Parathyroid adenoma (tissue), 2 donors: ENCODE measurements around the gene TRPC4.

Experiments
- H2AFZ ChIP-seq: fragments of 300-600 bp; sonication (generic); one replicate; pipeline ENCODE4 v1.7.0; 2017; ENCODE audit warnings: antibody characterized with exemption, mild to moderate bottlenecking
- H3K27ac ChIP-seq: fragments of 300-600 bp; sonication (generic); one replicate; pipeline ENCODE4 v1.7.0; 2017
- H3K27me3 ChIP-seq: fragments of 300-600 bp; sonication (generic); one replicate; pipeline ENCODE4 v1.7.0; 2017; ENCODE audit warnings: low read length; ENCODE audit not compliant: control insufficient read depth, insufficient read depth
- H3K36me3 ChIP-seq: fragments of 300-600 bp; sonication (generic); one replicate; pipeline ENCODE4 v1.7.0; 2017; ENCODE audit warnings: low read length; ENCODE audit not compliant: control insufficient read depth, insufficient read depth
- H3K4me1 ChIP-seq: fragments of 300-600 bp; sonication (generic); one replicate; pipeline ENCODE4 v1.7.0; 2017; ENCODE audit warnings: control low read depth
- H3K4me2 ChIP-seq: fragments of 300-600 bp; sonication (generic); one replicate; pipeline ENCODE4 v1.7.0; 2017; ENCODE audit warnings: low read length
- H3K4me3 ChIP-seq: fragments of 300-600 bp; sonication (generic); one replicate; pipeline ENCODE4 v1.7.0; 2017; ENCODE audit warnings: low read depth, low read length
- H3K79me2 ChIP-seq: fragments of 300-600 bp; sonication (generic); one replicate; pipeline ENCODE4 v1.7.0; 2017; ENCODE audit warnings: control low read depth
- H3K9ac ChIP-seq: fragments of 300-600 bp; sonication (generic); one replicate; pipeline ENCODE4 v1.7.0; 2017; ENCODE audit warnings: mild to moderate bottlenecking
- H3K9me3 ChIP-seq: fragments of 300-600 bp; sonication (generic); one replicate; pipeline ENCODE4 v1.7.0; 2017; ENCODE audit warnings: low read length; ENCODE audit not compliant: control insufficient read depth
- CTCF ChIP-seq: fragments of 300-600 bp; sonication (generic); IDR thresholded peaks from one replicate; pipeline ENCODE4 v1.7.0; 2017; ENCODE audit warnings: antibody characterized with exemption, mild to moderate bottlenecking
- donor health status: primary hyperparathyroidism.

The TRPC4 gene

GRCh38 chr13:37791699-37792098 lies 77.9 kb downstream of the TRPC4 start:
- H3K4me1 ChIP-seq: no peaks in the 10 kb centered on the region
- no peaks in the 10 kb centered on the region for H3K9me3 ChIP-seq
- no peaks in the 10 kb centered on the region for H3K79me2 ChIP-seq
- no peak overlapping the region for H2AFZ ChIP-seq
- H3K4me2 ChIP-seq: no peak overlapping the region
- H3K4me3 ChIP-seq: no peak overlapping the region
- H3K27me3 ChIP-seq: no peaks in the 10 kb centered on the region
- H3K27ac ChIP-seq: no peak overlapping the region
- H3K9ac ChIP-seq: no peak overlapping the region
- H3K36me3 ChIP-seq: no peaks in the 10 kb centered on the region
- TF ChIP-seq CTCF: no peak

GRCh38 chr13:37788346-37788745 lies 81.2 kb downstream of the TRPC4 start:
- H3K27me3 ChIP-seq: no peaks in the 10 kb centered on the region
- no peaks in the 10 kb centered on the region for H3K4me1 ChIP-seq
- no peak overlapping the region for H3K27ac ChIP-seq
- H3K36me3 ChIP-seq: no peaks in the 10 kb centered on the region
- H3K79me2 ChIP-seq: no peaks in the 10 kb centered on the region
- H3K4me2 ChIP-seq: no peak overlapping the region
- H3K4me3 ChIP-seq: no peak overlapping the region
- no peak overlapping the region for H3K9ac ChIP-seq
- H3K9me3 ChIP-seq: no peaks in the 10 kb centered on the region
- no peak for TF ChIP-seq CTCF
- H2AFZ ChIP-seq: no peak overlapping the region

GRCh38 chr13:37777676-37778075 lies 91.9 kb downstream of the TRPC4 start:
- Histone ChIP-seq H2AFZ (no peak overlapping the region), H3K4me2 (no peak overlapping the region), H3K79me2 (no peaks in the 10 kb centered on the region), H3K27ac (no peak overlapping the region), H3K9ac (no peak overlapping the region), H3K4me1 (no peaks in the 10 kb centered on the region), H3K27me3 (no peaks in the 10 kb centered on the region), H3K36me3 (no peaks in the 10 kb centered on the region), H3K4me3 (no peak overlapping the region), H3K9me3 (no peaks in the 10 kb centered on the region)
- TF ChIP-seq CTCF: no peak

GRCh38 chr13:37775871-37776270 lies 93.7 kb downstream of the TRPC4 start:
- no peak overlapping the region for H3K4me3 ChIP-seq
- no peaks in the 10 kb centered on the region for H3K27me3 ChIP-seq
- no peak for TF ChIP-seq CTCF

GRCh38 chr13:37772644-37773043 lies 96.9 kb downstream of the TRPC4 start:
- H2AFZ ChIP-seq: no peak overlapping the region
- H3K27me3 ChIP-seq: no peaks in the 10 kb centered on the region
- H3K4me2 ChIP-seq: no peak overlapping the region
- H3K4me3 ChIP-seq: no peak overlapping the region
- no peak overlapping the region for H3K27ac ChIP-seq
- H3K4me1 ChIP-seq: no peaks in the 10 kb centered on the region
- H3K36me3 ChIP-seq: no peaks in the 10 kb centered on the region
- H3K79me2 ChIP-seq: no peaks in the 10 kb centered on the region
- H3K9me3 ChIP-seq: no peaks in the 10 kb centered on the region
- no peak overlapping the region for H3K9ac ChIP-seq
- no peak for TF ChIP-seq CTCF

More at GRCh38 chr13:37775871-37776270, 93.7 kb downstream of the TRPC4 start:
- no peak overlapping the region for H3K9ac ChIP-seq
- H3K36me3 ChIP-seq: no peaks in the 10 kb centered on the region
- H3K4me1 ChIP-seq: no peaks in the 10 kb centered on the region
- H3K9me3 ChIP-seq: no peaks in the 10 kb centered on the region
- no peak overlapping the region for H3K4me2 ChIP-seq
- no peak overlapping the region for H3K27ac ChIP-seq
- H3K79me2 ChIP-seq: no peaks in the 10 kb centered on the region
- H2AFZ ChIP-seq: no peak overlapping the region
